GM13976 (cell line): ENCODE results near the gene ITPR3.
A peak's percentile ranks its signal among the peaks of the same experiment; 100 is the strongest.

Experiments used
- DNase-seq: peaks from one replicate; pipeline ENCODE4 v3.0.0; 2012; ENCODE audit warnings: low spot score
- in situ Hi-C: fragments of 300-500 bp; cut with MboI; formaldehyde crosslinking; loops from one replicate; pipeline ENCODE4 v1.12.0; 2022; ENCODE audit warnings: low sequenced_read_pairs, mixed read lengths, inconsistent platforms; ENCODE audit not compliant: unreplicated experiment
- TF ChIP-seq, protein P1 (sequence below): IDR thresholded peaks from 2 replicates; pipeline ENCODE4 v1.5.1; 2012; ENCODE audit warnings: borderline replicate concordance, mild to moderate bottlenecking; ENCODE audit not compliant: insufficient read depth; ENCODE audit errors: extremely low read depth, missing control alignments, control extremely low read depth

Gene ITPR3

DNA sequence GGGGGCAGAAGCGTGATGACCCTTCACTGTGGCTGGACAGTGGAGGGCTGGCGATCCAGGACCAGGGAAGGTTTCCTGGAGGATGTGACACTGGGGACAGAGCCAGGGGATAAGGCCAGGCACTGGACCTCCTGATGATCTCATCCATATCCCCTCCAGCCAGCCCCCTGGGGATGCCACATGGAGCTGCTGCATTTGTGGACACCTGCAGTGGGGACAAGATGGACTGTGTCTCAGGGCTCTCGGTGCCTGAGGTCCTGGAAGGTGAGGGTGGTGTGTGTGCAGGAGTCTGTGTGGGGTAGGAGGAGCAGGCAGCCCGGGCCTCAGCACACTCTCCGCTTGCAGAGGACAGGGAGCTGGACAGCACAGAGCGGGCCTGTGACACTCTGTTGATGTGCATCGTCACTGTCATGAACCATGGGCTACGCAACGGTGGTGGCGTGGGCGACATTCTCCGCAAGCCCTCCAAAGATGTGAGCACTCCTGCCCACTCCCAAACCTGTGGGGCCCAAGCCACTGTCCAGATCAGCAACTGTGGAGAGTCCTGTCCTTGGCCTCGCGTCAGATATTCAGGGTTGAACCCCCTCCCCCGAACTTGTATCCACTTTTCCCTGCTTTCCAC is 70.4 kb downstream of the ITPR3 start:
- TF ChIP-seq, protein P1, sequence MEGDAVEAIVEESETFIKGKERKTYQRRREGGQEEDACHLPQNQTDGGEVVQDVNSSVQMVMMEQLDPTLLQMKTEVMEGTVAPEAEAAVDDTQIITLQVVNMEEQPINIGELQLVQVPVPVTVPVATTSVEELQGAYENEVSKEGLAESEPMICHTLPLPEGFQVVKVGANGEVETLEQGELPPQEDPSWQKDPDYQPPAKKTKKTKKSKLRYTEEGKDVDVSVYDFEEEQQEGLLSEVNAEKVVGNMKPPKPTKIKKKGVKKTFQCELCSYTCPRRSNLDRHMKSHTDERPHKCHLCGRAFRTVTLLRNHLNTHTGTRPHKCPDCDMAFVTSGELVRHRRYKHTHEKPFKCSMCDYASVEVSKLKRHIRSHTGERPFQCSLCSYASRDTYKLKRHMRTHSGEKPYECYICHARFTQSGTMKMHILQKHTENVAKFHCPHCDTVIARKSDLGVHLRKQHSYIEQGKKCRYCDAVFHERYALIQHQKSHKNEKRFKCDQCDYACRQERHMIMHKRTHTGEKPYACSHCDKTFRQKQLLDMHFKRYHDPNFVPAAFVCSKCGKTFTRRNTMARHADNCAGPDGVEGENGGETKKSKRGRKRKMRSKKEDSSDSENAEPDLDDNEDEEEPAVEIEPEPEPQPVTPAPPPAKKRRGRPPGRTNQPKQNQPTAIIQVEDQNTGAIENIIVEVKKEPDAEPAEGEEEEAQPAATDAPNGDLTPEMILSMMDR: no peak
- in situ Hi-C loops: no loop called here
- peak; percentile 30 for DNase-seq

- in situ Hi-C loops: no loop called here
- TF ChIP-seq, protein P1: no peak
- no peak for DNase-seq
Measured at GRCh38 chr6:33692078-33692759, 71.1 kb downstream of the ITPR3 start.

DNA sequence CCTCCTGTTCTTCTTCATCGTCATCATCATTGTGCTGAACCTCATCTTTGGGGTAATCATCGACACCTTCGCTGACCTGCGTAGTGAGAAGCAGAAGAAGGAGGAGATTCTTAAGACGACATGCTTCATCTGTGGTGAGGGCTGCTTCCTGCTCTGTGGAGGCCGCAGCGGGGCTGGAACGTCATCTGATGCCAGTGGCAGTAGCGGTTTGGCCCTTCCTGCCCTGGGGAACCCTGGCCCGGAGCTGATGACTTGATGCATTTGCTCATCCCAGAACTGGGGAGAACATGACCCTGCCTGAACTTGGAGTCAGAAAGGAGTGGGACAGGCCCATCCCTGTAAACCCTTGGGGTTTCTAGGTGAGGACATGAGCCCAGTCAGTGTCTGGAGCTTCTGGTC is 71.6 kb downstream of the ITPR3 start:
- in situ Hi-C loops: no loop called here
- TF ChIP-seq, protein P1: no peak
- peak; percentile 61 for DNase-seq

- TF ChIP-seq, protein P1: no peak
- no peak for DNase-seq
- in situ Hi-C loops: no loop called here
Measured at GRCh38 chr6:33693186-33694105, 72.3 kb downstream of the ITPR3 start.

DNA sequence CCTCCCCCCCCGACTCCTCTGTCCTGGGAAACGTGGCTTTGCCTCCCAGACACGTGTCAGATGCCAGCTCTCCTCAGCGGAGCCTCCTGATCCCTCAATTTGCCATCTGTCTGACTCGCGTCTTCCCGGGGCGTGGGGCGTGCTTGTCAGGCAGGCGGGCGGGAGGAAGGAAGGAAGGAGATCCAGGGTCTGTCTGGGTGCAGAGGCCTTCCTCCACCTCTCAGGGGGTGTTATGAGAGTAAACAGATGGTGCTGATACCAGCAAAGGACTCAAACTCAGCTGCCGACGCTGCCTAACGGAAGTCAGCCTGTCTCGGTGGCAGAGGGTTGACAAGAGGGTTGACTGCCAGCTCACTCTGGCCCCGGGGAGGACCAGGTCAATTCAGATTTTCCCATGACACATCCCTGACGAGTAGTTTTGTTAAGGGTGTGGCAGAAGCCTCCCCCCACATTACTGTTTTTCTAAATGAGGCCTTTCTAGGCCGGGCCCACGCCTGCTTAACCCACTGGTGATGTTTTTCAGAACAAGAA is 73.3 kb downstream of the ITPR3 start:
- DNase-seq: no peak
- TF ChIP-seq, protein P1: no peak
- in situ Hi-C loops: no loop called here

DNA sequence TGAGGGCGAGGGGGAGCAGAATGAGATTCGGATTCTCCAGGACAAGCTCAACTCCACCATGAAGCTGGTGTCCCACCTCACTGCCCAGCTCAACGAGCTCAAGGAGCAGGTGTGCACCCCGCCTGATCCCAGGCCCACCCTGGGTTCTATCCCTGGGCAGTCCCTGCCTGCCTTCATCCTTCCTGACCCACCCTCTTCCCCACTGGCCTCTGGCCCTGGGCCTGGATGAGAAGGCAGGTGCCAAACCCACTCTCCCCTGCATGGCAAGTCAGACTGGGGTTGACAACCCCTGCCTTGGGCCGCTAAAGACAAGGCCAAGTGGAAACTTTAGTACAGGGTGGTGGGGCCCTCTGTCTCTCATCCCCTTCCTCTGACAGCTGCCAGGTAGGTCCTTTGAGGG is 73.9 kb downstream of the ITPR3 start:
- TF ChIP-seq, protein P1: no peak
- in situ Hi-C loops: no loop called here
- DNase-seq: no peak
